Neuronal stem cell (in vitro differentiated cells): Measurements from ENCODE around the gene ADGRG2.
"Not testable (repeated sequence)": the region's sequence is repeated elsewhere in the genome, so short reads cannot be mapped to it uniquely, and the experiment has no call there.

ENCODE experiments used
- DNase-seq: peaks from one replicate; pipeline ENCODE4 v3.0.0-alpha.2; 2013; ENCODE audit warnings: low spot score
- H2AFZ ChIP-seq: one replicate; pipeline ENCODE4 v1.6.1; 2013; ENCODE audit warnings: mild to moderate bottlenecking, low read length, inconsistent platforms
- H2AK5ac ChIP-seq: 2 replicates; pipeline ENCODE4 v1.6.1; 2013; ENCODE audit warnings: low read depth, mild to moderate bottlenecking, inconsistent platforms, low read length, moderate library complexity, mixed read lengths
- H2BK120ac ChIP-seq: 2 replicates; pipeline ENCODE4 v1.6.1; 2013; ENCODE audit warnings: low read depth, mild to moderate bottlenecking, inconsistent platforms, low read length, moderate library complexity, mixed read lengths
- H2BK12ac ChIP-seq: one replicate; pipeline ENCODE4 v1.6.1; 2013; ENCODE audit warnings: low read length, inconsistent platforms
- H2BK15ac ChIP-seq: 2 replicates; pipeline ENCODE4 v1.6.1; 2013; ENCODE audit warnings: mild to moderate bottlenecking, low read length, inconsistent platforms, mixed read lengths
- H2BK5ac ChIP-seq: one replicate; pipeline ENCODE4 v1.6.1; 2013; ENCODE audit warnings: inconsistent platforms, mild to moderate bottlenecking, low read length, moderate library complexity
- H3K14ac ChIP-seq: one replicate; pipeline ENCODE4 v1.6.1; 2013; ENCODE audit warnings: low read length, inconsistent platforms
- H3K18ac ChIP-seq: 2 replicates; pipeline ENCODE4 v1.6.1; 2013; ENCODE audit warnings: low read length, inconsistent platforms
- H3K23ac ChIP-seq: 2 replicates; pipeline ENCODE4 v1.6.1; 2013; ENCODE audit warnings: low read depth, mild to moderate bottlenecking, mixed read lengths, low read length, inconsistent platforms; ENCODE audit not compliant: poor library complexity
- H3K27ac ChIP-seq: replicated peaks from 3 replicates; pipeline ENCODE4 v1.5.1; 2013; ENCODE audit warnings: low read length, inconsistent platforms
- H3K27me3 ChIP-seq, 3 experiments: 2 replicates each; pipeline ENCODE4 v1.6.1; 2013; ENCODE audit warnings: low read length in 3 of 3, mild to moderate bottlenecking in 2 of 3, inconsistent platforms in 1 of 3, low read depth in 1 of 3, mixed read lengths in 1 of 3, moderate library complexity in 1 of 3; ENCODE audit not compliant: control insufficient read depth in 3 of 3, insufficient read depth in 3 of 3
- H3K36me3 ChIP-seq, 2 donors: replicated peaks in 1 of 2; 2 replicates each; pipeline ENCODE4 v1.6.1; 2013; ENCODE audit warnings: low read length in 2 of 2; ENCODE audit not compliant: control insufficient read depth in 2 of 2, insufficient read depth in 2 of 2
- H3K4ac ChIP-seq: 2 replicates; pipeline ENCODE4 v1.6.1; 2013; ENCODE audit warnings: inconsistent platforms, mild to moderate bottlenecking, low read length, moderate library complexity
- H3K4me1 ChIP-seq, 2 donors: 1 replicate in 1 of 2; 2 replicates in 1 of 2; pipeline ENCODE4 v1.6.1; 2013; ENCODE audit warnings: low read length in 2 of 2, low read depth in 1 of 2; ENCODE audit not compliant: control insufficient read depth in 2 of 2, insufficient read depth in 1 of 2
- H3K4me2 ChIP-seq: one replicate; pipeline ENCODE4 v1.6.1; 2013; ENCODE audit warnings: mild to moderate bottlenecking, low read length, inconsistent platforms; ENCODE audit not compliant: insufficient read depth, poor library complexity, severe bottlenecking
- H3K4me3 ChIP-seq, 2 donors: 2 replicates each; pipeline ENCODE4 v1.5.1; 2013; ENCODE audit warnings: low read length in 2 of 2, mild to moderate bottlenecking in 2 of 2, inconsistent platforms in 1 of 2, moderate library complexity in 1 of 2
- H3K79me1 ChIP-seq: one replicate; pipeline ENCODE4 v1.6.1; 2013; ENCODE audit warnings: low read depth, mild to moderate bottlenecking, inconsistent platforms, low read length, moderate library complexity
- H3K9ac ChIP-seq: one replicate; pipeline ENCODE4 v1.6.1; 2013; ENCODE audit warnings: mild to moderate bottlenecking, low read depth, low read length, inconsistent platforms; ENCODE audit not compliant: poor library complexity
- H3K9me3 ChIP-seq, 2 donors: replicated peaks in 1 of 2; 2 replicates each; pipeline versions ENCODE3 to v1.6.1; 2013; ENCODE audit warnings: low read length in 2 of 2, mild to moderate bottlenecking in 2 of 2, inconsistent platforms in 1 of 2, low read depth in 1 of 2, mixed read lengths in 1 of 2, moderate library complexity in 1 of 2; ENCODE audit not compliant: control insufficient read depth in 2 of 2, insufficient read depth in 1 of 2
- H4K8ac ChIP-seq: one replicate; pipeline ENCODE4 v1.6.1; 2013; ENCODE audit warnings: low read depth, mild to moderate bottlenecking, inconsistent platforms, low read length, moderate library complexity
- H4K91ac ChIP-seq: one replicate; pipeline ENCODE4 v1.6.1; 2013; ENCODE audit warnings: low read length, low read depth, mild to moderate bottlenecking, inconsistent platforms; ENCODE audit not compliant: poor library complexity
- WGBS, 2 donors: extraction: QIAGEN DNeasy Blood & Tissue Kit; methylation state at CpG; one replicate each; pipeline ENCODE4 v1.1.7; 2013; ENCODE audit warnings: missing lambda C conversion rate in 2 of 2, mixed read lengths in 1 of 2; ENCODE audit not compliant: insufficient read length in 2 of 2, insufficient replicate concordance in 1 of 2; ENCODE audit errors: extremely low coverage in 2 of 2; 5-methylcytosine and 5-hydroxymethylcytosine counted together

ADGRG2 gene

DNA sequence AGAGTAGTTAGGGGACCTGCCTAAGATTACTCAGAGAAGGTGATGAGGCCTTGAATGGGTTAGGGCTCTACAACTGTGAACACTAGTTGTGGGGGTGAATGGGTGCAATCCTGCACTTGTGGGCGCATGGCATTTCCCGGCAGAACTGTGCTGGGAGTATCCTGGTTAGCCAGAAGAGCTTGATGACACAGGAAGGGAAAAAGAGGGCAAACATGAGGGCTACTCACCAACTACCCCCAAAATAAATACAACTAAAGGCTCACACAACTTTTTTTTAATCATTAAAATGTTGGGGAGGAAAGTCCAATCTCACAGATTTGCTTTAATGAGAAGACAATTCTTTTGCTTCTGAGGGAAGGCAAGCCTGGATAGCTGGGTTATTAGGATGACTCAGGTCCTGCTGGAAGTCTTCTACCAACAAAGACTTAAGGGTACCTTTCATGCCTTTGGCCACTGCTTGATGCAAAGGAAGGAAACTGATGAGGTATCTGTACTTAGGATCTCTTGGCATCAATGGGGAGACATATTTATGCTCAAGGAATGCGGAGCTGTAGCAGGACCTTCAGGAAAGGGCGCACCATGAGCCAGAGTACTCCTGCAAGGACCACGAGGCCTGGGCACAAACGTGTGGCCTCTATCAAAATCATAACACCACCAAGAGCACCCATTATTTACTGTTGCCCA is 141.0 kb downstream of the ADGRG2 start:
- H3K9me3 ChIP-seq: no peaks in the 10 kb centered on the region
- no peak overlapping the region for H3K23ac ChIP-seq

DNA sequence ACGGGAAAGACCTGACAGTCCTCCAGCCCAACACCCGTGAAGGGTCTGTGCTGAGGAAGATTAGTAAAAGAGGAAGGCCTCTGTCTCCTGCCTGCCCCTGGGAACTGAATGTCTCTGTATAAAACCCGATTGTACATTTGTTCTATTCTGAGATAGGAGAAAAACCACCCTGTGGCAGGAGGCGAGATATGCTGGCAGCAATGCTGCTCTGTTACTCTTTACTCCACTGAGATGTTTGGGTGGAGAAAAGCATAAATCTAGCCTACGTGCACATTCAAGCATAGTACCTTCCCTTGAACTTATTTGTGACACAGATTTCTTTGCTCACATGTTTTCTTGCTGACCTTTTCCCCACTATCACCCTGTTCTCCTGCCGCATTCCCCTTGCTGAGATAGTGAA is 142.0 kb downstream of the ADGRG2 start:
- no CpG with 5 or more reads among the region's 6 CpGs for WGBS, 2 donors
- H3K9ac ChIP-seq, H2BK12ac ChIP-seq, H4K91ac ChIP-seq, H2BK15ac ChIP-seq, H3K18ac ChIP-seq, H2BK5ac ChIP-seq, H3K9me3 ChIP-seq, H3K27me3 ChIP-seq, H3K4me2 ChIP-seq, H3K14ac ChIP-seq, H3K4me3 ChIP-seq, H4K8ac ChIP-seq, H3K4ac ChIP-seq, H3K27ac ChIP-seq, H3K36me3 ChIP-seq, H3K23ac ChIP-seq, H3K79me1 ChIP-seq, H2AFZ ChIP-seq, DNase-seq, H2BK120ac ChIP-seq, H3K4me1 ChIP-seq, H2AK5ac ChIP-seq: not testable (repeated sequence)

More for the DNA sequence above, 141.0 kb downstream of the ADGRG2 start:
- Histone ChIP-seq H2BK120ac (no peak overlapping the region), H3K4me1 (peaks cover 0 to 3% of the 10 kb centered on the region in 2 donors), H2BK15ac (no peak overlapping the region), H3K36me3 (no peaks in the 10 kb centered on the region), H2AK5ac (no peak overlapping the region), H3K4me2 (no peak overlapping the region), H4K91ac (no peak overlapping the region), H3K4me3 (no peak overlapping the region), H3K79me1 (no peaks in the 10 kb centered on the region), H3K9ac (no peak overlapping the region), H2AFZ (no peak overlapping the region), H3K14ac (no peak overlapping the region), H3K18ac (no peak overlapping the region), H2BK5ac (no peak overlapping the region), H3K4ac (no peak overlapping the region), H4K8ac (no peak overlapping the region), H2BK12ac (no peak overlapping the region), H3K27me3 (no peaks in the 10 kb centered on the region), H3K27ac (no peak overlapping the region)
- WGBS, 2 donors: no CpG with 5 or more reads among the region's 6 CpGs
- no peak for DNase-seq

DNA sequence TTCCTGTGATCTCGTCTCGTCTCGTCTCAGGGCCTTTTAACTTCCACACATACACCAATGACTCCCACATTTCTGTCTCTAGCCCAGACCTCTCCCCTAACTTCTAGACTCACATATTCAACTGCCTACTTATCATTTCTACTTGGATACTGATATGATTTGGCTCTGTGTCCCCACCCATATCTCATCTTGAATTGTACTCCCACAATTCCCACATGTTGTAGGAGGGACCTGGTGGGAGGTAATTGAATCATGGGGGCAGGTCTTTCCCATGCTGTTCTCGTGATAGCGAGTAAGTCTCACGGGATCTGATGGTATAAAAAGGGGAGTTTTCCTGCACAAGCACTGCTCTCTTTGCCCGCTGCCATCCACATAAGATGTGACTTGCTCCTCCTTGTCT is 147.3 kb downstream of the ADGRG2 start:
- H2BK12ac ChIP-seq: no peak overlapping the region
- no peak overlapping the region for H3K27ac ChIP-seq
- H3K9me3 ChIP-seq: no peaks in the 10 kb centered on the region
- no peak overlapping the region for H3K4me2 ChIP-seq
- no peak overlapping the region for H2BK15ac ChIP-seq
- no peaks in the 10 kb centered on the region for H3K4me1 ChIP-seq
- H3K9ac ChIP-seq: no peak overlapping the region
- no peak overlapping the region for H2AFZ ChIP-seq
- no peak overlapping the region for H4K8ac ChIP-seq
- H2BK120ac ChIP-seq: no peak overlapping the region
- no peak overlapping the region for H3K4me3 ChIP-seq
- H3K79me1 ChIP-seq: no peaks in the 10 kb centered on the region
- no peak overlapping the region for H4K91ac ChIP-seq
- H2BK5ac ChIP-seq: no peak overlapping the region
- H3K27me3 ChIP-seq: no peaks in the 10 kb centered on the region
- no peak overlapping the region for H3K4ac ChIP-seq
- DNase-seq: no peak
- H3K36me3 ChIP-seq: no peaks in the 10 kb centered on the region
- H3K14ac ChIP-seq: no peak overlapping the region
- H2AK5ac ChIP-seq: no peak overlapping the region
- no peak overlapping the region for H3K23ac ChIP-seq
- no peak overlapping the region for H3K18ac ChIP-seq
- no CpG with 5 or more reads among the region's 7 CpGs for WGBS, 2 donors

DNA sequence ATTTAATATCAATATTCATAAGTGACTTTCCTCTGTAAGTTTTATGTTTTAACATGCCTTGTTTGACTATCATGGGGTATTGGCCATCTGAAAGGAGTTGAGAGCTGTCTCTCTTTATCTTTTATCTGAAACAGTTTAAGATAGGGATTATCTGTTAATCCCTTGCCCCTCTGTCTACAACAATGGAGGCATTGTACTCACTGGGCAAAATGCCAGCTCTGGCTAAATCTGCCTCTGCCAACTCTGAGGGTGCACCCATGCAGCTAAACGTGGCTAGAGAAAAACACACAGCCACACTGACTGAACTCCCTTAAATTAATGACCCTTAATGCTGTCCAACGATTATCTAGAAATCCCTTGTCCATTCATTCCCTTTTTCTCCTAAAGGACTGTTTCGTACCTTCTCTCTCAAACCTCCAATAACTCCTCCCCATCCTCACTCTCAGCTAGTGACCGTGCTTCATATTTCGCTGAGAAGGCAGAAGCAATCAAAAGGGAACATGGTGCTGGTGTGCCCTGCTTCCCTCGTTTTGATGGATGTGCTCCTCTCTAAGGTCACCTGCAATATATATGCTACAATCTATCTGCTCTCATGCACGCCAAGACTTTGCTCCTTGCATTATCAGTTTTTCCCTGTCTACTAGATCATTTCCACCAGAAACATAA is 148.6 kb downstream of the ADGRG2 start:
- Histone ChIP-seq H2BK12ac (no peak overlapping the region), H4K8ac (no peak overlapping the region), H3K23ac (no peak overlapping the region), H3K36me3 (no peaks in the 10 kb centered on the region), H3K27ac (no peak overlapping the region), H2BK5ac (no peak overlapping the region), H3K4me3 (no peak overlapping the region), H3K4ac (no peak overlapping the region), H3K79me1 (no peaks in the 10 kb centered on the region), H3K4me2 (no peak overlapping the region), H3K4me1 (no peaks in the 10 kb centered on the region), H2BK15ac (no peak overlapping the region), H2BK120ac (no peak overlapping the region), H2AK5ac (no peak overlapping the region), H3K9me3 (no peaks in the 10 kb centered on the region), H4K91ac (no peak overlapping the region), H2AFZ (no peak overlapping the region), H3K27me3 (no peaks in the 10 kb centered on the region), H3K9ac (no peak overlapping the region), H3K14ac (no peak overlapping the region), H3K18ac (no peak overlapping the region)
- no CpG with 5 or more reads among the region's 7 CpGs for WGBS, 2 donors
- DNase-seq: no peak
